Dendritic cell treated with granulocyte-macrophage colony-stimulating factor and Interleukin-4, amounts not matched to agents 40 ng/mL and 50 ng/mL, for 4 days (primary cell): Measurements from ENCODE around the gene GDF9.

ENCODE experiments used
- H3K27ac Mint-ChIP-seq: one replicate; pipeline ENCODE4 v1.8.0; 2022; ENCODE audit warnings: mild to moderate bottlenecking, mixed read lengths
- H3K27me3 Mint-ChIP-seq: one replicate; pipeline ENCODE4 v1.8.0; 2022; ENCODE audit warnings: mild to moderate bottlenecking, mixed read lengths
- H3K36me3 Mint-ChIP-seq: one replicate; pipeline ENCODE4 v1.8.0; 2022; ENCODE audit warnings: low read depth, mixed read lengths
- H3K4me1 Mint-ChIP-seq: one replicate; pipeline ENCODE4 v1.8.0; 2022; ENCODE audit warnings: low read depth, mixed read lengths
- H3K4me3 Mint-ChIP-seq: one replicate; pipeline ENCODE4 v1.8.0; 2022; ENCODE audit warnings: mild to moderate bottlenecking, moderate library complexity, mixed read lengths
- H3K9me3 Mint-ChIP-seq: one replicate; pipeline ENCODE4 v1.8.0; 2022; ENCODE audit warnings: mixed read lengths
- intact Hi-C: fragments of 100-400 bp; cut with micrococcal nuclease; formaldehyde crosslinking; loops from one replicate; pipeline ENCODE4 v1.15.0; 2022

The GDF9 gene

DNA sequence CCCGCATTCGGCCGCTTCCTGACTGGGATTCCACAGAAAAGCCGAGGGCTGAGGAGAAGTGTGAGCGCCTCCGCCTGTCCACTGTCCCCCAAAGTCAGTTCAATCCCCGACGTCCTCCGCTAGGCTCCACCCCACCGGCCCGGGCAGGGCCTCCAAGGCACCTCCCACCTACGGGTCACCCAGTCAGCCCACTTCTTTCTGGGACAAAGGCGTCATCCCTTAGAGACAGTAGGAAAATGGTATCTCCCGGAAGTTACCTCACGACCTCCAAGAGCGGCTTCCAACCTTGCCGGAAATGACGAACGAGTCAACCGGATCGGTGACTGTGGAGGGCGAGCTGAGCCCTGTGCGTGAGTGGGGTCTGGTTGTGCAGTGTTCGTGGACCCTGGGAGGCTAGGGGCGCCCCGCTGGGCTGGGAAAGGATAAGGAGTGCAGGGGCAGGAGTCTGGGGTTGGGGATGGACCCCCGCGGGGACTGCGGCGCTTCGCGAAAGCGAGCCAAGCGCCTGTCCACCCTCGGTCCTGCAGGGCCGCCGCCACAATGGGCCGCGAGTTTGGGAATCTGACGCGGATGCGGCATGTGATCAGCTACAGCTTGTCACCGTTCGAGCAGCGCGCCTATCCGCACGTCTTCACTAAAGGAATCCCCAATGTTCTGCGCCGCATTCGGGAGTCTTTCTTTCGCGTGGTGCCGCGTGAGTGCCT, at the start of gene GDF9, which contains the start of gene UQCRQ:
Gene GDF9, minus strand, starts transcription at position 128 of the 704 bp plus-strand sequence. CDS start 1,936 bp downstream, outside the sequence.
Gene UQCRQ, plus strand, starts transcription at position 301 of the 704 bp plus-strand sequence. Its CDS starts 240 bp downstream, at position 541.
- Mint-ChIP-seq H3K36me3 (peaks cover 46% of the 10 kb centered on the region), H3K4me3 (peak within 1 kb of the TSS; percentile 99), H3K27ac (peak within 1 kb of the TSS; percentile 98), H3K27me3 (no peaks in the 10 kb centered on the region), H3K9me3 (no peaks in the 10 kb centered on the region), H3K4me1 (peaks cover 24% of the 10 kb centered on the region)
- intact Hi-C loops = no loop called here

DNA sequence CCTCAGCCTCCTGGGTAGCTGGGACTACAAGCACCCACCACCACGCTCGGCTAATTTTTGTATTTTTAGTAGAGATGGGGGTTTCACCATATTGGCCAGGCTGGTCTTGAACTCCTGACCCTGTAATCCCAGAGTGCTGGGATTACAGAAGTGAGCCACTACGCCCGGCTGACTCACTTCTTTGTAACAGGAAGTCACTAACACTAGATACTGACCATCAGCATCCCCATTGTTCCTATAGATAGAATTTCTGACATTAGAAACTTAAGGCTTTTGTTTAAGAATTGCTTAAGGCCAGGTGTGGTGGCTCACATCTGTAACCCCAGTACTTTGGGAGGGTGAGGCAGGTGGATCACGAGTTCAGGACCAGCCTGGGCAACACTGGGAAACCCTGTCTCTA, 49.4 kb upstream of the GDF9 start:
- H3K4me1 Mint-ChIP-seq = peaks cover 13% of the 10 kb centered on the region
- intact Hi-C loops = no loop called here
- H3K9me3 Mint-ChIP-seq = no peaks in the 10 kb centered on the region
- H3K4me3 Mint-ChIP-seq = no peak overlapping the region
- peaks cover 88% of the 10 kb centered on the region for H3K36me3 Mint-ChIP-seq
- no peaks in the 10 kb centered on the region for H3K27me3 Mint-ChIP-seq
- no peak overlapping the region for H3K27ac Mint-ChIP-seq

DNA sequence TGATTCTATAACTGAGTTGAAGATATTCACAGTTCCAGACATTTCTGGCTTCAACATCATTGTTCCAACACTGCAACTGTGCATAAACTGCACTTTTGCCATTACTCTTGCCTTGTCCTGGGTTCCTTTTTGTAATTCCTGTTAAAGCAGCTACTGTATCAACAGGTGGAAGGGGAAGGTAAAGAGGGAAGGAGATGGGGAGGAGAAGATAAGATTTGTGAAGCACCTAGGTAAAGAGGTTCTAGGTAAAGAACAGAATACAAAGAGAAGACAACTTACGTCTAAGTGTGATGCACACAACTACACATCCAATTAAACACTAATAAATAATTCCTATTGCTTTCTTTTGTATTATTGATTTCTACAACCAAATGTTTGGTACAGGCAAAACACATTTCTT, 43.4 kb upstream of the GDF9 start:
- intact Hi-C loops = no loop called here
- H3K27me3 Mint-ChIP-seq = no peaks in the 10 kb centered on the region
- H3K9me3 Mint-ChIP-seq = no peaks in the 10 kb centered on the region
- peaks cover 16% of the 10 kb centered on the region for H3K4me1 Mint-ChIP-seq
- H3K36me3 Mint-ChIP-seq = peaks cover 64% of the 10 kb centered on the region
- H3K27ac Mint-ChIP-seq = no peak overlapping the region
- no peak overlapping the region for H3K4me3 Mint-ChIP-seq

DNA sequence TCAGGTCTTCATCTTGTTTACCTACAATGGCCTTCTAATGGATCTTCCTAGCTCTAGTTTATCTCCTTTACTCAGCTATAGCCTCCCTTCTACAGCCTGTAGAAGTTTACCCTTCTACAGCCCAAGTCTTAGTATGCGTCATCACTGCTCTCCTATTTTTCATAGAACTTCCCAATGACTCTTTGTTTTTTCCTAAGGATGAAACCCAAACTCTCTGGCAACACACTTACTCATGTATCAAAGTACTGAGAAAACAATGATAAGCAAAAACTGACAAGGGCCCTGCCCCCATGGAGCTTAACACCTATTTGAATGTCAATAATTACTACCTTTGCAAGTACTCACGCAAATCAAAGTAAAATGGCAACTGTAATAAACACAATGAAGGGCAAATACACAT, 40.9 kb upstream of the GDF9 start:
- Mint-ChIP-seq H3K27me3 (no peaks in the 10 kb centered on the region), H3K4me3 (no peak overlapping the region), H3K27ac (no peak overlapping the region), H3K36me3 (peaks cover 60% of the 10 kb centered on the region), H3K9me3 (no peaks in the 10 kb centered on the region), H3K4me1 (peaks cover 16% of the 10 kb centered on the region)
- intact Hi-C loops = no loop called here

- H3K4me3 Mint-ChIP-seq = no peak overlapping the region
- H3K27ac Mint-ChIP-seq = no peak overlapping the region
- peaks cover 16% of the 10 kb centered on the region for H3K4me1 Mint-ChIP-seq
- intact Hi-C loops = no loop called here
- H3K9me3 Mint-ChIP-seq = no peaks in the 10 kb centered on the region
- H3K36me3 Mint-ChIP-seq = peaks cover 54% of the 10 kb centered on the region
- no peaks in the 10 kb centered on the region for H3K27me3 Mint-ChIP-seq
Measured at GRCh38 chr5:132905938-132906337, 39.7 kb upstream of the GDF9 start.

- H3K36me3 Mint-ChIP-seq = peaks cover 67% of the 10 kb centered on the region
- intact Hi-C loops = no loop called here
Measured at GRCh38 chr5:132901730-132902129, 35.5 kb upstream of the GDF9 start.

DNA sequence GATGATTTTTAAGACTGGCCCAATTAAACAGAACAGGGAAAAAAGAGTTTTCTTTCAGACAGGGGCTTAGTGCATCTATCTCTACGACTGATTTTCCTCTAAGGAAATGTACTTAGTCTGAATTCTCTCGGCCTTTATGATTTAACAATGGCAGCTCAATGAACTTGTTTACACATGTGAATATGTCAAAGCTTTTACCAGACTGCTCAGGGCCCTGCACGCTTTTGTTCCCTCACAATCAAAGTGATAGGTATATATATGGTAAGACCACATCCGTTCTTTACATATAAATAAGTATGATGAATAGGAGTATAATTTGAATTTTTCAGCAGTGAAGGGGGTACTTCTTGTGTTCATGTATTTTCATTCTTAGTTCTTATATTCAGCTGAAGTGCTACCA, 34.8 kb upstream of the GDF9 start:
- Mint-ChIP-seq H3K36me3 (peaks cover 74% of the 10 kb centered on the region), H3K27ac (no peak overlapping the region), H3K9me3 (no peaks in the 10 kb centered on the region), H3K4me1 (peaks cover 6% of the 10 kb centered on the region), H3K27me3 (no peaks in the 10 kb centered on the region), H3K4me3 (no peak overlapping the region)
- intact Hi-C loops = no loop called here

More at GRCh38 chr5:132901730-132902129, 35.5 kb upstream of the GDF9 start:
- H3K9me3 Mint-ChIP-seq = no peaks in the 10 kb centered on the region
- no peak overlapping the region for H3K27ac Mint-ChIP-seq
- no peaks in the 10 kb centered on the region for H3K27me3 Mint-ChIP-seq
- H3K4me1 Mint-ChIP-seq = peaks cover 6% of the 10 kb centered on the region
- no peak overlapping the region for H3K4me3 Mint-ChIP-seq

GRCh38 chr5:132898094-132898493, 31.8 kb upstream of the GDF9 start:
- no peaks in the 10 kb centered on the region for H3K4me1 Mint-ChIP-seq
- intact Hi-C loops = no loop called here
- no peak overlapping the region for H3K4me3 Mint-ChIP-seq
- H3K27ac Mint-ChIP-seq = no peak overlapping the region
- peaks cover 86% of the 10 kb centered on the region for H3K36me3 Mint-ChIP-seq
- no peaks in the 10 kb centered on the region for H3K9me3 Mint-ChIP-seq
- H3K27me3 Mint-ChIP-seq = no peaks in the 10 kb centered on the region

GRCh38 chr5:132896685-132897084, 30.4 kb upstream of the GDF9 start:
- H3K27ac Mint-ChIP-seq = no peak overlapping the region
- H3K9me3 Mint-ChIP-seq = no peaks in the 10 kb centered on the region
- no peaks in the 10 kb centered on the region for H3K27me3 Mint-ChIP-seq
- peaks cover 90% of the 10 kb centered on the region for H3K36me3 Mint-ChIP-seq
- no peak overlapping the region for H3K4me3 Mint-ChIP-seq
- no peaks in the 10 kb centered on the region for H3K4me1 Mint-ChIP-seq
- intact Hi-C loops = no loop called here

- H3K27me3 Mint-ChIP-seq = no peaks in the 10 kb centered on the region
- H3K27ac Mint-ChIP-seq = no peak overlapping the region
- H3K36me3 Mint-ChIP-seq = peaks cover 87% of the 10 kb centered on the region
- intact Hi-C loops = no loop called here
- H3K9me3 Mint-ChIP-seq = no peaks in the 10 kb centered on the region
- no peak overlapping the region for H3K4me3 Mint-ChIP-seq
- no peaks in the 10 kb centered on the region for H3K4me1 Mint-ChIP-seq
Measured at GRCh38 chr5:132895719-132896305, 29.5 kb upstream of the GDF9 start.

- Mint-ChIP-seq H3K27ac (no peak overlapping the region), H3K27me3 (no peaks in the 10 kb centered on the region), H3K36me3 (peaks cover 84% of the 10 kb centered on the region), H3K4me3 (no peak overlapping the region), H3K9me3 (no peaks in the 10 kb centered on the region), H3K4me1 (peaks cover 14% of the 10 kb centered on the region)
- intact Hi-C loops = no loop called here
Measured at GRCh38 chr5:132890817-132891216, 24.5 kb upstream of the GDF9 start.

- Mint-ChIP-seq H3K4me1 (peaks cover 14% of the 10 kb centered on the region), H3K4me3 (no peak overlapping the region), H3K36me3 (peaks cover 86% of the 10 kb centered on the region), H3K27ac (no peak overlapping the region), H3K9me3 (no peaks in the 10 kb centered on the region), H3K27me3 (no peaks in the 10 kb centered on the region)
- intact Hi-C loops = no loop called here
Measured at GRCh38 chr5:132889501-132889900, 23.2 kb upstream of the GDF9 start.

DNA sequence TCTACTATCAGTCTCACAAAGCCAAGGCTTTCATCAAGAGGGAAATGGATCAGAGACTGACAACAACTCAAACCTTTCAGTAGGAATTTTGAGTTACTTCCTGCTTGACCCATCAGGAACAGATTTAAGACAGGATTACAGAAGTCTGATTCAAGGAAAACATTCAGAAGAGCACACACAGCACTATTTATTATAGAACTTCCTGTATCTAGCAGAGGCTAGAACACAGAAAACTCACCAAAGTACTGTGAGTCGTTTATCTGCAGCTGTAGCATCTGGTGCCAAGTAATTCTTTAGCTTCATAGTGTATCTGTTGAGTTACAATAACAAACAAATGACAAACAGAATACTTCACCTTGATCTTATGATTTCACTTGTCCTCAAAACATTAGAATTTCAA, 21.0 kb upstream of the GDF9 start:
- intact Hi-C loops = no loop called here
- peaks cover 82% of the 10 kb centered on the region for H3K36me3 Mint-ChIP-seq
- peak overlapping the region; percentile 22 for H3K27ac Mint-ChIP-seq
- H3K4me3 Mint-ChIP-seq = no peak overlapping the region
- no peaks in the 10 kb centered on the region for H3K27me3 Mint-ChIP-seq
- H3K9me3 Mint-ChIP-seq = no peaks in the 10 kb centered on the region
- H3K4me1 Mint-ChIP-seq = peaks cover 23% of the 10 kb centered on the region

DNA sequence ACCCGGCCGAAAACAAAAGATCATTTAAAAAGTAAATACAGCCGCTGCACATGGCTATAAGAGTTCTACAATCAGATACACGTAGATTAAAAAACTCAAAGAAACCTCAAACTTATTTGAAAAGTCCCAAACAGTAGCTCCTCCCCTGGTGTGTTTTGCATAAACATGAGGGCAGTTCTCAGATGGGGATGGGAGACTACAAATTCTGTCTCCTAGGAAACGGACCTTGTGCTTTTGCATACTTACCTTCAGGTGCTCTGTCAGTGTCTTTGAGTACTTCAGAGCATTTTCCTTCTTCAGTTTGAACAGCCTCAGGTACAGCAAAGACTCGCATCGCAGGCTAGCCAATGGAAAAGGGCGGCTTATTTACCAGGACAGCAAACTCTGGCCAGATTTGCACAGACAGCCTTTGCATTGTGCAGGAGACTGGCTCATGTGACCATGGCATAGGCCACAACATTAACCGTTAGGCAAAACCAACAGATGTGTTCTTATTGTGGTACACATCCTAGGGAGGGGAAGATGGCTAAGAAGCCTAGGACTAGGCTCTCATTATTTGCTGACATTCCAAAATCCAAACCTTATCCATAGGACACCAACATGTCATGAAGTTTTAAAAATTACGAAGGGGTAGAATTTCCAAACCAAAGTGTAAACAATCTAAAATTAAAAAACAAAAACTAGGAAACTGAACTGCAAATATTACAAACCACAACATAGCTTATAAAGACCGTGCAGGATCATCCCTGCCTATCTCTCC, 20.0 kb upstream of the GDF9 start:
- Mint-ChIP-seq H3K9me3 (no peaks in the 10 kb centered on the region), H3K4me3 (no peak overlapping the region), H3K27me3 (no peaks in the 10 kb centered on the region), H3K36me3 (peaks cover 83% of the 10 kb centered on the region), H3K27ac (no peak overlapping the region), H3K4me1 (peaks cover 23% of the 10 kb centered on the region)
- intact Hi-C loops = no loop called here
